ENCODE data around the gene TRIM41.
"Not testable (repeated sequence)": the region's sequence is repeated elsewhere in the genome, so short reads cannot be mapped to it uniquely, and the experiment has no call there.

DNA sequence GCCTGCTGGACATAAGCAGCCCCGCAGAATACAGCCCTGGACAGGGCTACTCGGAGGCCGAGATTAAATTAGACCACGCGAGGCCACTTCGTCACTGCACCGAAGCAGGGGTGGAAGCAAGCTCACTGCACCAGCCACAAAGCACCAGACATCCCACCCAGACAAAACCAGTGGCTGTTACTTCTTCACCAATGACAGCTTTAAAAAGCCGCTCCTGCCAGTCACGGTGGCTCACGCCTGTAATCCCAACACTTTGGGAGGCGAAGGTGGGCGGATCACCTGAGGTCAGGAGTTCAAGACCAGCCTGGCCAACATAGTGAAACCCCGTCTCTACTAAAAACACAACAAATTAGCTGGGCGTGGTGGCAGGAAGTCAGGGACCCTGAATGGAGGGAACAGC, 45.5 kb upstream of the TRIM41 start:
- not testable (repeated sequence) for TF ChIP-seq EZH2 (IDR thresholded peaks at IDR 0.05; ENCODE audit: borderline replicate concordance); EZH2phosphoT487 (IDR thresholded peaks at IDR 0.05; ENCODE audit: low read depth, severe bottlenecking, unreplicated experiment)
- TF ChIP-seq, protein P1, sequence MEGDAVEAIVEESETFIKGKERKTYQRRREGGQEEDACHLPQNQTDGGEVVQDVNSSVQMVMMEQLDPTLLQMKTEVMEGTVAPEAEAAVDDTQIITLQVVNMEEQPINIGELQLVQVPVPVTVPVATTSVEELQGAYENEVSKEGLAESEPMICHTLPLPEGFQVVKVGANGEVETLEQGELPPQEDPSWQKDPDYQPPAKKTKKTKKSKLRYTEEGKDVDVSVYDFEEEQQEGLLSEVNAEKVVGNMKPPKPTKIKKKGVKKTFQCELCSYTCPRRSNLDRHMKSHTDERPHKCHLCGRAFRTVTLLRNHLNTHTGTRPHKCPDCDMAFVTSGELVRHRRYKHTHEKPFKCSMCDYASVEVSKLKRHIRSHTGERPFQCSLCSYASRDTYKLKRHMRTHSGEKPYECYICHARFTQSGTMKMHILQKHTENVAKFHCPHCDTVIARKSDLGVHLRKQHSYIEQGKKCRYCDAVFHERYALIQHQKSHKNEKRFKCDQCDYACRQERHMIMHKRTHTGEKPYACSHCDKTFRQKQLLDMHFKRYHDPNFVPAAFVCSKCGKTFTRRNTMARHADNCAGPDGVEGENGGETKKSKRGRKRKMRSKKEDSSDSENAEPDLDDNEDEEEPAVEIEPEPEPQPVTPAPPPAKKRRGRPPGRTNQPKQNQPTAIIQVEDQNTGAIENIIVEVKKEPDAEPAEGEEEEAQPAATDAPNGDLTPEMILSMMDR (IDR thresholded peaks at IDR 0.05; ENCODE audit: poor library complexity) = not testable (repeated sequence)
